ENCODE results near the gene KRT15.

DNA sequence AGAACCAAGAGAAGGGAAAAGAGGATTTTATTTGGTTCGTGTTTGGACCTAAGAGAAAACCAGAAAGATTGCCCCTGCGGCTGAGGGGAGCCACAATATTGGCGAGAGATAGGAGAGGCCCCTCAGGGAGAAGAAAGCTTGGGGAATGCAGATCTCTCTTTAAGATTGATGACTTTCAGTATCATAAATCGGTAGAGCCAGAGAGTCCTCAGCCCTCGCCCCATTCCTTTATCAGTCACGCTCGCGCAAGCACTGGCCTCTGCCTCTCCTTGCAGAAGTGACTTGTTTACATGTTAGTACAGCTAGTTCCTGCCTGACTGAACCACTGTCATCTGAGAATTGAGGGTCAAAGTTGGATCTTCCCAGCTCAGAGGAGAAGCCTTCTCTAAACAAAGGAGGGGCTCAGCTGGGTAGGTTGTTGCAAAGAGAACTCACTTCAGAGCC is 30.9 kb upstream of the KRT15 start:
- TF ChIP-seq, protein P1, sequence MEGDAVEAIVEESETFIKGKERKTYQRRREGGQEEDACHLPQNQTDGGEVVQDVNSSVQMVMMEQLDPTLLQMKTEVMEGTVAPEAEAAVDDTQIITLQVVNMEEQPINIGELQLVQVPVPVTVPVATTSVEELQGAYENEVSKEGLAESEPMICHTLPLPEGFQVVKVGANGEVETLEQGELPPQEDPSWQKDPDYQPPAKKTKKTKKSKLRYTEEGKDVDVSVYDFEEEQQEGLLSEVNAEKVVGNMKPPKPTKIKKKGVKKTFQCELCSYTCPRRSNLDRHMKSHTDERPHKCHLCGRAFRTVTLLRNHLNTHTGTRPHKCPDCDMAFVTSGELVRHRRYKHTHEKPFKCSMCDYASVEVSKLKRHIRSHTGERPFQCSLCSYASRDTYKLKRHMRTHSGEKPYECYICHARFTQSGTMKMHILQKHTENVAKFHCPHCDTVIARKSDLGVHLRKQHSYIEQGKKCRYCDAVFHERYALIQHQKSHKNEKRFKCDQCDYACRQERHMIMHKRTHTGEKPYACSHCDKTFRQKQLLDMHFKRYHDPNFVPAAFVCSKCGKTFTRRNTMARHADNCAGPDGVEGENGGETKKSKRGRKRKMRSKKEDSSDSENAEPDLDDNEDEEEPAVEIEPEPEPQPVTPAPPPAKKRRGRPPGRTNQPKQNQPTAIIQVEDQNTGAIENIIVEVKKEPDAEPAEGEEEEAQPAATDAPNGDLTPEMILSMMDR (conservative IDR thresholded peaks at IDR 0.05), result no peak; the same call in none of the 2 replicates
- no peak for TF ChIP-seq ZFX (IDR thresholded peaks at IDR 0.05)
